Activated T-helper 1 cell treated with Interleukin-2 at 50 U/mL for 16 hours (primary cell): ENCODE data around the gene KRT83.
"Not testable (repeated sequence)": the region's sequence is repeated elsewhere in the genome, so short reads cannot be mapped to it uniquely, and the experiment has no call there.

ENCODE experiments used
- DNase-seq: peaks from one replicate; pipeline ENCODE4 v3.0.0-alpha.2; 2020; ENCODE audit warnings: low read depth

The KRT83 gene

GRCh38 chr12:52308806-52309425 lies 12.3 kb downstream of the KRT83 start:
- DNase-seq = no peak

GRCh38 chr12:52307836-52308805 lies 13.1 kb downstream of the KRT83 start:
- no peak for DNase-seq

- no peak for DNase-seq
Observed at GRCh38 chr12:52306731-52307130, 14.5 kb downstream of the KRT83 start.

- DNase-seq = no peak
Observed at GRCh38 chr12:52305921-52306705, 15.1 kb downstream of the KRT83 start.

- not testable (repeated sequence) for DNase-seq
Observed at GRCh38 chr12:52304941-52305411, 16.2 kb downstream of the KRT83 start.

- DNase-seq = not testable (repeated sequence)
Observed at GRCh38 chr12:52302242-52302914, 18.8 kb downstream of the KRT83 start.

- not testable (repeated sequence) for DNase-seq
Observed at GRCh38 chr12:52301721-52302120, 19.5 kb downstream of the KRT83 start.

GRCh38 chr12:52300796-52301691 lies 20.2 kb downstream of the KRT83 start:
- no peak for DNase-seq

GRCh38 chr12:52298677-52299190 lies 22.5 kb downstream of the KRT83 start:
- DNase-seq = no peak

GRCh38 chr12:52296572-52297215 lies 24.5 kb downstream of the KRT83 start:
- no peak for DNase-seq

GRCh38 chr12:52295663-52296062 lies 25.5 kb downstream of the KRT83 start:
- DNase-seq = no peak

GRCh38 chr12:52294803-52295202 lies 26.4 kb downstream of the KRT83 start:
- no peak for DNase-seq

- no peak for DNase-seq
Observed at GRCh38 chr12:52293926-52294325, 27.3 kb downstream of the KRT83 start.

- DNase-seq = no peak
Observed at GRCh38 chr12:52291267-52291935, 29.8 kb downstream of the KRT83 start, which contains the start of gene KRT81. Gene KRT81, minus strand, starts transcription at chr12:52291534. Its CDS starts 69 bp downstream, at chr12:52291465.

GRCh38 chr12:52290483-52291134 lies 30.6 kb downstream of the KRT83 start:
- not testable (repeated sequence) for DNase-seq

- DNase-seq = not testable (repeated sequence)
Observed at GRCh38 chr12:52287816-52288805, 33.1 kb downstream of the KRT83 start.
